ENCODE data around the gene CPNE7.

GRCh38 chr16:89623511-89624261 lies 48.1 kb downstream of the CPNE7 start:
- TF ChIP-seq CTCF (IDR thresholded peaks at IDR 0.05; ENCODE audit: low read depth, low read length, poor library complexity, severe bottlenecking), result no peak
- no peak for TF ChIP-seq EZH2phosphoT487 (IDR thresholded peaks at IDR 0.05; ENCODE audit: borderline replicate concordance, low read length)

Measured in DOHH2 (cell line).